HepG2 (cell line): ENCODE measurements around the gene VGLL4.

ENCODE experiments used
- CTCF ChIP-seq: sonication (generic); formaldehyde crosslinking; IDR thresholded peaks from 2 replicates; pipeline ENCODE4 v1.5.0; 2020; ENCODE audit warnings: mild to moderate bottlenecking, missing genetic modification reagents, moderate library complexity
- NFE2L2 ChIP-seq: fragments of 150-350 bp; IDR thresholded peaks from 2 replicates; pipeline ENCODE4 v1.6.1; 2014; ENCODE audit warnings: low read length
- RAD21 ChIP-seq: fragments of 450-650 bp; formaldehyde crosslinking; IDR thresholded peaks from 2 replicates; pipeline ENCODE4 v1.5.0; 2020; ENCODE audit warnings: mild to moderate bottlenecking

- no peak for TF ChIP-seq RAD21
- TF ChIP-seq CTCF (CRISPR knock-in tag), result no peak
- TF ChIP-seq NFE2L2, result no peak
Measured at GRCh38 chr3:11624161-11624560, 19.6 kb downstream of the VGLL4 start.
